NT2/D1 (cell line): ENCODE measurements around the gene KMT2A.

Experiments used
- DNase-seq: peaks from one replicate; pipeline ENCODE4 v3.0.0-alpha.2; 2011; ENCODE audit warnings: low read depth, low spot score
- H3K27me3 ChIP-seq: 2 replicates; pipeline ENCODE4 v1.6.0; 2011; ENCODE audit warnings: mild to moderate bottlenecking; ENCODE audit not compliant: insufficient read length, insufficient read depth
- H3K36me3 ChIP-seq: 2 replicates; pipeline ENCODE4 v1.6.1; 2011; ENCODE audit warnings: mild to moderate bottlenecking, low read length, mixed read lengths; ENCODE audit not compliant: insufficient read depth, insufficient read length
- H3K4me1 ChIP-seq: 2 replicates; pipeline ENCODE4 v1.5.1; 2011; ENCODE audit not compliant: insufficient read depth, insufficient read length
- H3K4me3 ChIP-seq: 2 replicates; pipeline ENCODE4 v1.5.1; 2011; ENCODE audit warnings: low read depth; ENCODE audit not compliant: insufficient read length
- H3K9ac ChIP-seq: 2 replicates; pipeline ENCODE4 v1.6.0; 2011; ENCODE audit warnings: low read depth; ENCODE audit not compliant: insufficient read length
- H3K9me3 ChIP-seq: 2 replicates; pipeline ENCODE4 v1.5.1; 2011; ENCODE audit warnings: mild to moderate bottlenecking, low read length; ENCODE audit not compliant: insufficient read depth
- SUZ12 ChIP-seq: IDR thresholded peaks from 2 replicates; pipeline ENCODE4 v1.6.1; 2011; ENCODE audit not compliant: insufficient read length, insufficient read depth; ENCODE audit errors: extremely low read depth
- YY1 ChIP-seq: IDR thresholded peaks from 2 replicates; pipeline ENCODE4 v1.6.1; 2011; ENCODE audit not compliant: insufficient read length, insufficient read depth
- ZNF274 ChIP-seq: IDR thresholded peaks from 2 replicates; pipeline ENCODE4 v1.6.1; 2011; ENCODE audit warnings: mild to moderate bottlenecking, low read depth, low read length

The KMT2A gene

GRCh38 chr11:118417801-118418200 is 18.5 kb upstream of the KMT2A start:
- no peak overlapping the region for H3K4me3 ChIP-seq
- H3K4me1 ChIP-seq: no peaks in the 10 kb centered on the region
- no peaks in the 10 kb centered on the region for H3K9me3 ChIP-seq
- no peaks in the 10 kb centered on the region for H3K27me3 ChIP-seq
- H3K9ac ChIP-seq: no peak overlapping the region
- peaks cover 2% of the 10 kb centered on the region for H3K36me3 ChIP-seq
- no peak for TF ChIP-seq YY1
- no peak for TF ChIP-seq SUZ12
- no peak for TF ChIP-seq ZNF274
- DNase-seq: no peak

GRCh38 chr11:118418766-118419165 is 17.5 kb upstream of the KMT2A start:
- Histone ChIP-seq H3K9me3 (no peaks in the 10 kb centered on the region), H3K27me3 (no peaks in the 10 kb centered on the region), H3K4me3 (no peak overlapping the region), H3K4me1 (peaks cover 2% of the 10 kb centered on the region), H3K9ac (no peak overlapping the region), H3K36me3 (no peaks in the 10 kb centered on the region)
- TF ChIP-seq SUZ12 (no peak), ZNF274 (no peak)
- DNase-seq: no peak

- TF ChIP-seq ZNF274: no peak
- Histone ChIP-seq H3K9me3 (no peaks in the 10 kb centered on the region), H3K36me3 (no peaks in the 10 kb centered on the region), H3K4me3 (no peak overlapping the region), H3K9ac (no peak overlapping the region), H3K4me1 (peaks cover 2% of the 10 kb centered on the region), H3K27me3 (no peaks in the 10 kb centered on the region)
- DNase-seq: no peak
Observed at GRCh38 chr11:118427707-118428106, 8.6 kb upstream of the KMT2A start.

- no peak for DNase-seq
Observed at GRCh38 chr11:118430956-118431355, 5.3 kb upstream of the KMT2A start.

GRCh38 chr11:118434123-118434552 is 2.2 kb upstream of the KMT2A start:
- TF ChIP-seq SUZ12: no peak
- TF ChIP-seq YY1: no peak
- TF ChIP-seq ZNF274: no peak
- Histone ChIP-seq H3K36me3 (peaks cover 3% of the 10 kb centered on the region), H3K9me3 (no peaks in the 10 kb centered on the region), H3K4me3 (peak overlapping the region; percentile 74), H3K4me1 (no peaks in the 10 kb centered on the region), H3K27me3 (no peaks in the 10 kb centered on the region), H3K9ac (peak overlapping the region; percentile 93)
- DNase-seq: no peak

More at GRCh38 chr11:118430956-118431355, 5.3 kb upstream of the KMT2A start:
- H3K9me3 ChIP-seq: no peaks in the 10 kb centered on the region
- H3K27me3 ChIP-seq: no peaks in the 10 kb centered on the region
- no peaks in the 10 kb centered on the region for H3K36me3 ChIP-seq
- no peak overlapping the region for H3K9ac ChIP-seq
- H3K4me1 ChIP-seq: no peaks in the 10 kb centered on the region
- TF ChIP-seq YY1 (no peak), ZNF274 (no peak)
- no peak overlapping the region for H3K4me3 ChIP-seq

- H3K36me3 ChIP-seq: peaks cover 9% of the 10 kb centered on the region
- no peaks in the 10 kb centered on the region for H3K27me3 ChIP-seq
- peak overlapping the region; percentile 74 for H3K4me3 ChIP-seq
- H3K4me1 ChIP-seq: no peaks in the 10 kb centered on the region
- peak overlapping the region; percentile 93 for H3K9ac ChIP-seq
- no peaks in the 10 kb centered on the region for H3K9me3 ChIP-seq
- DNase-seq: no peak
- no peak for TF ChIP-seq YY1
Observed at GRCh38 chr11:118434553-118435289, 1.6 kb upstream of the KMT2A start.

GRCh38 chr11:118435290-118435892 is 901 bp upstream of the KMT2A start:
- peak overlapping the region; percentile 93 for H3K9ac ChIP-seq

More at GRCh38 chr11:118435290-118435892, 901 bp upstream of the KMT2A start:
- peak; percentile 92 for DNase-seq
- TF ChIP-seq ZNF274 (no peak), SUZ12 (no peak), YY1 (no peak)
- H3K4me3 ChIP-seq: peak overlapping the region; percentile 74
- peaks cover 15% of the 10 kb centered on the region for H3K36me3 ChIP-seq
- H3K27me3 ChIP-seq: no peaks in the 10 kb centered on the region
- no peaks in the 10 kb centered on the region for H3K9me3 ChIP-seq
- H3K4me1 ChIP-seq: no peaks in the 10 kb centered on the region
